Fibroblast of the aortic adventitia (primary cell): ENCODE results near the gene PIP4K2A. TPM values are rescaled to one million over a fixed set of nuclear protein-coding genes. Genes with fewer than 3 reads are reported as not detected.
"Not testable (repeated sequence)": the region's sequence is repeated elsewhere in the genome, so short reads cannot be mapped to it uniquely, and the experiment has no call there.

Source experiments
- DNase-seq: peaks from one replicate; pipeline ENCODE4 v3.0.0-alpha.2; 2010; ENCODE audit warnings: low read depth
- H3K4me3 ChIP-seq: 2 replicates; pipeline ENCODE4 v1.5.1; 2011; ENCODE audit warnings: low read depth, mild to moderate bottlenecking, control low read depth, low read length, moderate library complexity
- CTCF ChIP-seq: IDR thresholded peaks from 2 replicates; pipeline ENCODE4 v1.5.1; 2011; ENCODE audit warnings: mild to moderate bottlenecking, low read length, control low read depth, inconsistent platforms; ENCODE audit not compliant: insufficient read depth
- total RNA-seq: library from RNA; depleted of rRNA; stranded (reverse); fragments of >200 nt; gene quantifications from 2 replicates; pipeline ENCODE4 v1.2.3, GENCODE V29; 2012; ENCODE audit warnings: low replicate concordance

The PIP4K2A gene
- total RNA-seq, 1 donor: 52.2 TPM

- no peak for TF ChIP-seq CTCF
- no peak for DNase-seq
- H3K4me3 ChIP-seq: no peak overlapping the region
Measured at GRCh38 chr10:22720667-22721066, 6.3 kb upstream of the PIP4K2A start.

GRCh38 chr10:22719406-22720042, 5.1 kb upstream of the PIP4K2A start:
- H3K4me3 ChIP-seq: no peak overlapping the region
- no peak for DNase-seq
- TF ChIP-seq CTCF: no peak

GRCh38 chr10:22718659-22719058, 4.3 kb upstream of the PIP4K2A start:
- H3K4me3 ChIP-seq, DNase-seq: not testable (repeated sequence)

- TF ChIP-seq CTCF: no peak
- H3K4me3 ChIP-seq: no peak overlapping the region
- DNase-seq: no peak
Measured at GRCh38 chr10:22717728-22718127, 3.4 kb upstream of the PIP4K2A start.

- H3K4me3 ChIP-seq: no peak overlapping the region
- DNase-seq: no peak
- no peak for TF ChIP-seq CTCF
Measured at GRCh38 chr10:22716943-22717342, 2.6 kb upstream of the PIP4K2A start.

- no peak for DNase-seq
- TF ChIP-seq CTCF: no peak
- H3K4me3 ChIP-seq: no peak overlapping the region
Measured at GRCh38 chr10:22715290-22715625, 880 bp upstream of the PIP4K2A start.

GRCh38 chr10:22713853-22714478, 412 bp downstream of the PIP4K2A start:
- no peak for DNase-seq
- H3K4me3 ChIP-seq: peak overlapping the region; percentile 96
- no peak for TF ChIP-seq CTCF
